Natural killer cell treated with Interleukin-12 subunit alpha and Interleukin-12 subunit beta and Interleukin-15 and Interleukin-18, amount 100 ng/mL, for 72 hours (primary cell): ENCODE measurements around the gene CD247. TPM values are rescaled to one million over a fixed set of nuclear protein-coding genes. Genes with fewer than 3 reads are reported as not detected.

ENCODE experiments used
- ATAC-seq, 2 donors: fragments of 150-1000 bp; cut with Tn5 transposase in 1 of 2; sonication (Bioruptor Pico), chemical (Tn5 transposase) in 1 of 2; 2 replicates each; pipeline ENCODE4 v1.10.0; 2021
- DNase-seq: peaks from one replicate; pipeline ENCODE4 v3.0.0; 2022; ENCODE audit warnings: low spot score
- H3K27ac Mint-ChIP-seq, 2 donors: 1 replicate in 1 of 2; 2 replicates in 1 of 2; pipeline ENCODE4 v1.8.0; 2022; ENCODE audit warnings: mixed read lengths in 2 of 2, mild to moderate bottlenecking in 1 of 2, moderate library complexity in 1 of 2
- H3K27me3 Mint-ChIP-seq, 2 donors: 1 replicate in 1 of 2; 2 replicates in 1 of 2; pipeline ENCODE4 v1.8.0; 2022; ENCODE audit warnings: mixed read lengths in 2 of 2
- H3K36me3 Mint-ChIP-seq: one replicate; pipeline ENCODE4 v1.8.0; 2022; ENCODE audit warnings: mixed read lengths
- H3K4me1 Mint-ChIP-seq, 2 donors: 1 replicate in 1 of 2; 2 replicates in 1 of 2; pipeline ENCODE4 v1.8.0; 2022; ENCODE audit warnings: low read depth in 2 of 2, mixed read lengths in 2 of 2, mild to moderate bottlenecking in 1 of 2
- H3K4me3 Mint-ChIP-seq: one replicate; pipeline ENCODE4 v1.8.0; 2022; ENCODE audit warnings: mixed read lengths
- H3K9me3 Mint-ChIP-seq: 2 replicates; pipeline ENCODE4 v1.8.0; 2022; ENCODE audit warnings: mixed read lengths
- total RNA-seq, 2 donors: library from RNA; stranded (reverse); gene quantifications; one replicate each; pipeline ENCODE4 v1.2.3, GENCODE V29; 2022

CD247 gene
- total RNA-seq, 2 donors from 2014 or later: 169 to 384 TPM

DNA sequence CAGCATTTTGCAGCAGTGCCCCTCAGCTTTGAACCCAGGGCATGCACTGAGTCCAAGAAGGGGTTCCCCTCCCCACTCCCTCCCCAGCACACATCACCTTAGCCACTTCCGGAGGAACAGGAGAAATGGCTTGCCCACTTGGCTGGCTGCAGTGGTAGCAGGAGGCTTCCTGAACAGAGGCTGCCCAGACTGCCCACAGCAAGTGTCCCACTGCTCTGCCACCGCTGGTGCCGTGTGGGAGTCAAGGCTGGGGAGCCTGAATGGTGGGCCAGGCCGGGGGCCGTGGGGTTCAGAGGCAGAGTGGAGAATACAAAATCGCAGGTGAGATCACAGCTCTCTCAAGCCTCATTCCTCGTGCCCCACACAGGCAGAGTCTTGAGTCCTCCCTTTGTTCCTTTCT is 34.5 kb downstream of the CD247 start:
- Mint-ChIP-seq H3K4me3 (peak overlapping the region; percentile 93), H3K36me3 (peaks cover 15% of the 10 kb centered on the region), H3K9me3 (no peaks in the 10 kb centered on the region), H3K4me1 (peaks cover 92 to 96% of the 10 kb centered on the region in 2 donors), H3K27ac (peak overlapping the region; percentile 96 to 98), H3K27me3 (no peaks in the 10 kb centered on the region)
- peak; percentile 81 for DNase-seq
- peak; percentile 51 to 62 for ATAC-seq

DNA sequence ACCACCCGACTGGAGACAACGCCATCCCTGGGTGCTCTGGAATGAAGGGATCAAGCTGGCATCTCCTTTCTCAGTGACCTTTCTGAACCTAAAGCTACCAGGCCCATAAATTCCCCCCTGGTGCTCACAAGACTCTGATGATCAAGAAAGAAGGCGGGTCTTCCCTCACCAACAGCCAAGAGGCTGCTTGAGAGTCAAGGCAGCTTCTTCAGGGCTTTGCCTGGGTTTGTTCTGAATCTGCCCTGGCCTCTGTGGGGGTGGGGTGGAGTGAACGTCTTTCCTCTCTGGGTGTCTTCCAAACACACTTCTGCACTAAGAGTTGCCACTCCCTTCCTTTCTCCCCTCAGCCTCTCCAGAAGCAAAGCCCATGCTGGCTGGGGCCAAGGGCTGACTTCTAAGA is 36.1 kb downstream of the CD247 start:
- no peak for DNase-seq
- ATAC-seq: peak; percentile 35 to 43

DNA sequence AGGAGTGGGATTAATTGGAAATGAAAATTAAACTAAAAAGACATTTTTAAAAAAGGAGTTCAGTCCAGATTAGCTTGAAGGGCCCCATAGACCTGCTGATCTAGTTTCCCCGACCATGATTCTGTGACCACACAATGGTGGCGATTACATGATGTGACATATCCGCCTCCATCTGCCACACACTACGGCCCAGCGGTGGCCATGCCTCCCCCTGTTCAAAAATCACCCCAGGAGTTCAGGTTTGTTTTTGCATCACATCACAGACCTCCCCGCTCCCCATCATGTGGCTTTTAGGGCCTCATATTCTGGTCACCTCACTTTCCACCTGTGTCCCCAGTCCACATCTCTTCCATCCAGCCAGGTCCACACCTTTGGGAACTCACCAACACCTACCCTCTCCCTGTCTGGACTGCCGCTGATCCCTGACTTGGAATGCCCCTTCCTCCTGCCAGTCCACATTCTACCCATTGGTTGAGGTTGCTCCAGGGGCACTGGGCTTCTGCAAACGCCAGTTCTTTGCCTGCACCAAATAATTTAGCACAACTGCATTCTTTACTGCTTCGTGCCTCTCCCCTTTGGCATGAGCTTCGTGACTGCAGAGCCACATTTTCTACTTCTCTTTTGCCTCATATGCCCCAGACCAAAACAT is 38.9 kb downstream of the CD247 start:
- Mint-ChIP-seq H3K36me3 (peaks cover 30% of the 10 kb centered on the region), H3K27ac (peak overlapping the region; percentile 96 to 98), H3K27me3 (no peaks in the 10 kb centered on the region), H3K9me3 (no peaks in the 10 kb centered on the region), H3K4me1 (peaks cover 86 to 90% of the 10 kb centered on the region in 2 donors), H3K4me3 (peak overlapping the region; percentile 85)
- peak; percentile 78 to 81 for ATAC-seq
- DNase-seq: peak; percentile 78

More for the DNA sequence above, 36.1 kb downstream of the CD247 start:
- Mint-ChIP-seq H3K4me1 (peaks cover 92 to 98% of the 10 kb centered on the region in 2 donors), H3K27me3 (no peaks in the 10 kb centered on the region), H3K27ac (peak overlapping the region; percentile 96 to 98), H3K4me3 (peak overlapping the region; percentile 93), H3K9me3 (no peaks in the 10 kb centered on the region), H3K36me3 (peaks cover 20% of the 10 kb centered on the region)

DNA sequence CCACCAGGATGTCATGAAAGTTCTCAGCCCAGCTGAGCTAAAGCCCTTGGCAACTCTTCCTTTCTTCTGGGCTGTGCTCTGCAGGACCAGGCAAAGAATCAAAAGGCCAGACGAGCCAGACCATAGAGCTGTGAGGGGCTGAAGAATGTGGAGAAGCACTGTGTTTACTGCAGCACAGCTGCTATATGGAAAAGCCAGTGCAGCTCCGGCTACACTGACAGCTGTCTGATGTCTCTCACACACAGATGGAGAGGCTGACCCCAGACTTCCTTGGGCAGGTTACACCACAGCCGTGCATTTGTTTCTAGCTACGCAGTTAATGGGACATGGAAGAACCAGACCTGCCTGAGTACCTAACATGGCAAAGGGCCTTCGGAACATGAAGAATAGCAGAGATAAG is 40.3 kb downstream of the CD247 start:
- Mint-ChIP-seq H3K27me3 (no peaks in the 10 kb centered on the region), H3K4me3 (peak overlapping the region; percentile 83), H3K36me3 (peaks cover 30% of the 10 kb centered on the region), H3K27ac (peak overlapping the region; percentile 96 to 98), H3K9me3 (no peaks in the 10 kb centered on the region), H3K4me1 (peaks cover 86 to 90% of the 10 kb centered on the region in 2 donors)
- no peak for ATAC-seq
- no peak for DNase-seq

DNA sequence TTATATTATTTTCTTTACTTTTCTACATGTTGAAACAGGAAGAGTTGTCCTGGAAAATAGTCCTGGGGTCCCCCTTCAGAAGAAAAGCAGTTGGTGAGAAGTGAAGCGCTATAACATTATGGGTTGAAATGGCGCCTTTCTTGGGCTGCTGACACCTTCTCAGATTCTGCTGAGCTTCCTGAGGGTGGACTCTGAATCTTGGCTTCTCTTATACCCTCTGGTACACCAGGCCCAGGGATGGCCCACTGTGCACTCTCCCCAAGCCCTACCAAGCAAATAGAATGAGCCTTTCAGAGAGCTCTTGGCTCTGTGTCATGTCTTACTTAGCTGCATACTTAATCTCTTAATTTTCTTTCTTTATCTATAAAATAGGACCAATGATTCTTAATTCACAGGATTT is 42.3 kb downstream of the CD247 start:
- ATAC-seq (no peak), DNase-seq (no peak)
- Mint-ChIP-seq H3K27ac (peak overlapping the region; percentile 96 to 98), H3K9me3 (no peaks in the 10 kb centered on the region), H3K27me3 (no peaks in the 10 kb centered on the region), H3K4me3 (peak overlapping the region; percentile 18), H3K36me3 (peaks cover 26% of the 10 kb centered on the region), H3K4me1 (peaks cover 85 to 87% of the 10 kb centered on the region in 2 donors)

DNA sequence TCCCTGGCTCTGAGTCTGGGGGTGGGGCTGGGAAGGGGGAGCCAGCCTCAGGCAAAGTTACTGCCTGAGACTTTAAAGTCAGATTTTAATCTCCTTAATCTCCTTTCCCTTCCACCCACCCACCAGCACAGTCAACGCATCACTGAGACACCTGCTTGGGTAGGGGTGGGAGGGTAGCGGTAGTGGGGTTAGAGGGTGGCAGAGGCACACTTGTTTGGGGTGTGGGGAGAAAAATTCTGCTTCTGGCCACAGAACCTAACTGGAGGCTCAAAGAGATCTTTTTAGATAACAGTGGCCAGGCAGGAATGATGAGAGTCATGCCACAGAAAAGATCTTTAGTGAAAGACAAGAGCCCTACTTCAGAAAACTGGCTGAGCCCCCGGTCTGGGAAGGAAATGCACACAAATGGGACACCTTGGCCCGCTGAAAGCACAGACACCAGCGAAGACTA is 44.1 kb downstream of the CD247 start:
- peak overlapping the region; percentile 74 for H3K4me3 Mint-ChIP-seq
- peaks cover 18% of the 10 kb centered on the region for H3K36me3 Mint-ChIP-seq
- DNase-seq: no peak
- ATAC-seq: peak in 1 of 2 donors; percentile 48
- peak overlapping the region; percentile 96 to 98 for H3K27ac Mint-ChIP-seq
- H3K4me1 Mint-ChIP-seq: peaks cover 74 to 76% of the 10 kb centered on the region in 2 donors
- no peaks in the 10 kb centered on the region for H3K27me3 Mint-ChIP-seq
- H3K9me3 Mint-ChIP-seq: no peaks in the 10 kb centered on the region

DNA sequence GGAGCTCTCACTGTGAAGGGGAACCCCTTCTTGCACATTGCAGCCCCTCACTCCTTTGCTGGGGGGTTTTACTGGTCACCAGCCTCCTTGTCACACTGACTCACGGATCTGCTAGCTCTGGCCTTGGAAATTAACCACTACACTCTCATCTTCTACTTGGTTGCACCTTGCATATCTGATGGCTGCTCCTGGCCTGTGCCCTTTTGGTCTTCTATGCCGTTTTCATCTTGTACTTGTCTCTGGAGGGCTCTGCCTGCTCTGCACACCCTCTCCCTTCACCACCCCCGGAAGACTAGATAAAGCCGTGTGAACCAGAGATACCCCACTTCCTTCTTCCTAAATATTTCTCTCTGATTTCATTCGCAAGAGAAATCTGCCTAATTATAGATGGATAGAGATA is 44.6 kb downstream of the CD247 start:
- Mint-ChIP-seq H3K36me3 (peaks cover 18% of the 10 kb centered on the region), H3K27ac (peak overlapping the region; percentile 96 to 98), H3K27me3 (no peaks in the 10 kb centered on the region), H3K4me3 (peak overlapping the region; percentile 74), H3K4me1 (peaks cover 72 to 77% of the 10 kb centered on the region in 2 donors), H3K9me3 (no peaks in the 10 kb centered on the region)
- no peak for DNase-seq
- ATAC-seq: peak; percentile 56 to 58

DNA sequence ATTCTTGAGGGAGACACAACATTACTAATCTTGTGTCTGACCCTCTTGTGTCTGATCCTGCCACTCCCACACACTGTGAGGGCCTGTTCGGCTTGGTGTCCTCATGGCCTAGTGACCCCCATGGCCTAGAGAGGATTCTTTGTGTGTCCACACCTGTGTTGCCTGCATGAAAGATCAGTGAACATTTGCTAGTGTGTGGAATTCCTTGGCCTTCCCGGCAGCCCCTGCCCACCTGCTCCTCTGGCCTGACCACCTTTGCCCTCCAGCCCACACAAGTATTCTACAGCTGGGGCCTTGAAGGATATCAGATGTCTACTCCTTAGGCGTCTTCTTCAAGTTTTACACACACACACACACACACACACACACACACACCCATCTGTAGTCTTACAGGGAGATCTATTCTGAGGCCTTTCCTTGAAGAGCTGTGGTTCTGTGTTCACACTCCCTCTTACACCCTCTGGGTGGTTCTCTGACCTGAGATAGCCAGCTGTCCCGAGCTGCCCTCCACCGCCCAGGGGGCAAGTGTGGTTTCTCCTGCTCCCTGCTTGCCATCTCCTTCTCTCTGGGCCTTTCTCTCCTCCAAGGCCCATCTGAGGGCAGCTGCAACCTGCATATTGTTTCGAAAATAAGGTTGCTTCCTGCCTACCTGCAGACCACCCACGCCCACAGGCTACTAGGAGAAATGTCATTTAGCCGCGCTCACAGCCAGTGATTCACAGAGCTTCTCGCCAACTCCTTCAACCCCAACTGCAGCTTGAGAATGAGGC is 45.4 kb downstream of the CD247 start:
- Mint-ChIP-seq H3K4me1 (peaks cover 71 to 78% of the 10 kb centered on the region in 2 donors), H3K27me3 (no peaks in the 10 kb centered on the region), H3K9me3 (no peaks in the 10 kb centered on the region), H3K27ac (peak overlapping the region; percentile 96 to 98), H3K36me3 (peaks cover 11% of the 10 kb centered on the region), H3K4me3 (peak overlapping the region; percentile 74)
- DNase-seq (no peak), ATAC-seq (peak; percentile 69 to 72)

DNA sequence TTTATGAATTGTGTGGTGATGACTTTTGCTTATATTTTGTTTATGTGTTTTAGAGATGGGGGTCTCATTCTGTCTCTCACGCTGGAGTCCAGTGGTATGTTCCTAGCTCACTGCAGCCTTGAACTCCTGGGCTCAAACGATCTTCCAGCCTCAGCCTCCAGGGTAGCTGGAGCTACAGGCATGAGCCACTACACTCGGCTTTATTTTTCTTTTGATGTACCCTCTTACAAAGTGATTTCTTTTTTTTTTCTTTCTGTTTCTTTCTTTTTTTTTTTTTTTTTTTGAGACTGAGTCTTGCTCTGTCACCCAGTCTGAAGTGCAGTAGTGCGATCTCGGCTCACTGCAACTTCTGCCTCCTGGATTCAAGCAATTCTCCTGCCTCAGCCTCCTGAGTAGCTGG is 46.8 kb downstream of the CD247 start:
- peaks cover 58 to 70% of the 10 kb centered on the region in 2 donors for H3K4me1 Mint-ChIP-seq
- H3K27me3 Mint-ChIP-seq: no peaks in the 10 kb centered on the region
- H3K9me3 Mint-ChIP-seq: no peaks in the 10 kb centered on the region
- ATAC-seq: no peak
- peak overlapping the region; percentile 96 to 98 for H3K27ac Mint-ChIP-seq
- peaks cover 5% of the 10 kb centered on the region for H3K36me3 Mint-ChIP-seq
- H3K4me3 Mint-ChIP-seq: peak overlapping the region; percentile 74
- DNase-seq: no peak

DNA sequence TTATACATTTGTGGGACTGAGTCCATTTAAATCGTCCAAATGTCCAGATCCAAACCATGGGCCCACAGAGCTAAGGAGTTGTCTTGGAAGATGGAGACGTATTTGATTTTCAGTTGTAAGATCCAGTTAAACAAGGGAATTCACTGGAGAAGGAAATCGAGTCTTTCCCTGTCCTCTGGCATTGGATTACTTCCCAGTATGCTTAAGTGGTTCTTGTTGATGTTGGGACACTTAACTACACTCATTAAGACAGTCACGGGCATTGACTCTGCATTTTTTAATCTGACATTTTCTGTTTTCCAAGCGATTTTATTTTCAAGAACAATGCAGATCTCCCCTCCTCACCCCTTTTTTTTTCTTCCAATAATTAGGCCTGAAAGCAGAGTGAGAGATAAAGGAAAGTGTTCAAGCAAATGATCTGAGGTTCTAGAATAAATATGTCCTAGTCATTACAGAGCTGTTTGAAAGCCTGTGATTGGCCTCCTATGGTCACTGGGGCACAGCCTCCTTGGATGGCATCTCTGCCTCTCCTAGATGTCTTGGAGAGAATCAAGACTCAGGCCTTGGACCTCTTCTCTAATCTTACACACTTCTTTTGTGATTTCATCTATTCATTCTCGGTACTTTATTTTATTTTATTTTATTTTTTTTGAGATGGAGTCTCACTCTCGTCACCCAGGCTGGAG is 48.9 kb downstream of the CD247 start:
- H3K9me3 Mint-ChIP-seq: no peaks in the 10 kb centered on the region
- no peaks in the 10 kb centered on the region for H3K27me3 Mint-ChIP-seq
- H3K27ac Mint-ChIP-seq: peak overlapping the region; percentile 87 to 98
- DNase-seq: no peak
- no peaks in the 10 kb centered on the region for H3K36me3 Mint-ChIP-seq
- H3K4me3 Mint-ChIP-seq: peak overlapping the region; percentile 51
- peaks cover 61 to 67% of the 10 kb centered on the region in 2 donors for H3K4me1 Mint-ChIP-seq
- no peak for ATAC-seq

DNA sequence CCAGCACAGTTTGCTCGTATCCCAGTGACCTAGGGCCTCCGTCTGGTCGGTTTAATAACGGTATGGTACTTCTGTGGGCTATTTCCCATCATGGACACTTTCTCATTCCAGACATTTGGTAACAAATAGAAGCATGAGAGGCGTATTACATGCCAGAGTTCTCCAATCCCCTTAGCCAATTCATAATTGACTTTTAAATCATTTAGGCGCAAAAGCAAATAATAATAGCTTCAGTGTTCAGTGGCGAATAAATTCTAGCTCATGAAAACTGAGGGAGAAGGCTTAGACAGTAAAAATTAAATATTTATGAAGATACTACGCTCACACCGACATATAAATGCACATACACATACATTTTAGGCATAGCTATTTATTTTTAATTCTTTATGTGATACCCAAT is 50.6 kb downstream of the CD247 start:
- DNase-seq (no peak), ATAC-seq (no peak)
- Mint-ChIP-seq H3K36me3 (peaks cover 4% of the 10 kb centered on the region), H3K27me3 (no peaks in the 10 kb centered on the region), H3K4me1 (peaks cover 58 to 62% of the 10 kb centered on the region in 2 donors), H3K27ac (peak overlapping the region; percentile 87 to 98), H3K9me3 (no peaks in the 10 kb centered on the region), H3K4me3 (peak overlapping the region; percentile 51)

DNA sequence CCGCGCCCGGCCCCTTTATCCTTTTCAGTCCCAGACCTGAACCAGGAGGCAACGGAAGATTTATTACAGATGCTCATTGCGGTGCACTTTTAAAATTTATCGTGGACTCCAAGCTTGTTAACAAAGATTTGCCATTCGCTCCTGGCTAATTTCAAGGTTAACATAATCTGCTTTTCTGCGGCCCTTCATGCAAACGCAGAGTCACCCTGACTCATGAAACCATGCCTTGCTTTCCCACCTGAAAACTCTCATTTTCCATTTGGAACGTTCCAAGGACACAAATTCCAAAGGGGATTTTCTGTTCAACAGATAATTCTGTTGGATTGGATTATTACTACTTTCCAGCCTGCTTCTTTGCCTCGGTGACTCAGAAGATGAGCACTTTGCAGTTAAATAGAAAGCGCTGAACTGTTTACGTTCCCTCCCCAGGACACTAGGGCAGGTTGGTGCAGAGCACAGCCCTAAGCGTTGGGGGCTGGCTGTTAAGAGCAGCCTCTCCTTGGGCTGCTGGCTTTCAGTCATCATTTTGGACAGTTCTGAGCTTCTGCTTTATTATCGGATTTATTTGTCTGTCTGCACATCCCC is 51.1 kb downstream of the CD247 start:
- Mint-ChIP-seq H3K4me1 (peaks cover 55 to 58% of the 10 kb centered on the region in 2 donors), H3K9me3 (no peaks in the 10 kb centered on the region), H3K36me3 (peaks cover 5% of the 10 kb centered on the region), H3K27me3 (no peaks in the 10 kb centered on the region), H3K27ac (peak overlapping the region; percentile 87 to 98), H3K4me3 (peak overlapping the region; percentile 17)
- DNase-seq: no peak
- ATAC-seq: peak; percentile 79 to 86

DNA sequence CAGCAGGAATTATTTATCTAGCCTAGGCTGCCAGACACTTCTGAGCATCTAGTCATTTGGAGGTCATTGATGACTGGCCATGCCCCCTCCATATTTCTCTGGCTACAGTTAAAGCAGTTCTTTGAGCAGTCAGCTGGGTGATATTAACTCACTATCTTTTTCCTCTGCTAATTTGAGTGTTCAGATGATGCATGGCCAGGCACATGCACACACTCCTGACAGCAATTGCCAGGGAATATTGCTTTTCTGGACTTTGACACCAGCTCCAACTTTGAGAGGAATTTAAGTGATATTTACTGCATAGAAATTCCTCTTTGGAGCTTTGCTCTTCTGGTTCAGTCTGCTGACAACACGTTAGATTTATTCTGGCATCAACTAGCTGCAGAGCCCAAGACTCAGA is 52.6 kb downstream of the CD247 start:
- peaks cover 5% of the 10 kb centered on the region for H3K36me3 Mint-ChIP-seq
- H3K27me3 Mint-ChIP-seq: no peaks in the 10 kb centered on the region

More for the DNA sequence above, 52.6 kb downstream of the CD247 start:
- DNase-seq (no peak), ATAC-seq (no peak)
- H3K9me3 Mint-ChIP-seq: no peaks in the 10 kb centered on the region
- H3K4me1 Mint-ChIP-seq: peaks cover 46 to 52% of the 10 kb centered on the region in 2 donors
- H3K27ac Mint-ChIP-seq: peak overlapping the region; percentile 85 to 98
- peak overlapping the region; percentile 70 for H3K4me3 Mint-ChIP-seq
